Stimulated activated naive CD8-positive, alpha-beta T cell treated with anti-CD3 and anti-CD28 coated beads, Interleukin-15, amount 100 ng/mL, for 72 hours (primary cell): ENCODE results near the gene DLGAP3.
A peak's percentile ranks its signal among the peaks of the same experiment; 100 is the strongest.

Experiments
- ATAC-seq: fragments of 150-1000 bp; cut with Tn5 transposase; 2 replicates; pipeline ENCODE4 v1.10.0; 2021; ENCODE audit warnings: mild to moderate bottlenecking, moderate library complexity
- DNase-seq, 2 donors: peaks; one replicate each; pipeline ENCODE4 v3.0.0; 2021 to 2022
- H3K27ac Mint-ChIP-seq, 2 donors: one replicate each; pipeline ENCODE4 v1.8.0; 2022; ENCODE audit warnings: mild to moderate bottlenecking in 2 of 2, mixed read lengths in 2 of 2, moderate library complexity in 2 of 2
- H3K27me3 Mint-ChIP-seq: one replicate; pipeline ENCODE4 v1.8.0; 2022; ENCODE audit warnings: mixed read lengths
- H3K4me1 Mint-ChIP-seq: one replicate; pipeline ENCODE4 v1.8.0; 2022; ENCODE audit warnings: mild to moderate bottlenecking, mixed read lengths
- H3K4me3 Mint-ChIP-seq, 2 donors: one replicate each; pipeline ENCODE4 v1.8.0; 2022; ENCODE audit warnings: mild to moderate bottlenecking in 2 of 2, mixed read lengths in 2 of 2, moderate library complexity in 1 of 2
- H3K9me3 Mint-ChIP-seq, 2 donors: one replicate each; pipeline ENCODE4 v1.8.0; 2022; ENCODE audit warnings: mixed read lengths in 2 of 2

DLGAP3 gene

GRCh38 chr1:34850382-34850781 is 79.1 kb downstream of the DLGAP3 start:
- DNase-seq (no peak), ATAC-seq (no peak)
- Mint-ChIP-seq H3K27me3 (no peaks in the 10 kb centered on the region), H3K4me1 (peaks cover 34% of the 10 kb centered on the region), H3K27ac (no peak overlapping the region), H3K4me3 (no peak overlapping the region), H3K9me3 (no peaks in the 10 kb centered on the region)

- H3K27me3 Mint-ChIP-seq = no peaks in the 10 kb centered on the region
Observed at GRCh38 chr1:34847094-34847493, 82.4 kb downstream of the DLGAP3 start.

GRCh38 chr1:34846265-34846664 is 83.2 kb downstream of the DLGAP3 start:
- no peak overlapping the region for H3K4me3 Mint-ChIP-seq
- peaks cover 28% of the 10 kb centered on the region for H3K4me1 Mint-ChIP-seq
- DNase-seq = no peak
- no peaks in the 10 kb centered on the region for H3K9me3 Mint-ChIP-seq
- H3K27ac Mint-ChIP-seq = peak overlapping the region in 1 of 2 donors; percentile 59
- ATAC-seq = no peak
- H3K27me3 Mint-ChIP-seq = no peaks in the 10 kb centered on the region

More at GRCh38 chr1:34847094-34847493, 82.4 kb downstream of the DLGAP3 start:
- Mint-ChIP-seq H3K9me3 (no peaks in the 10 kb centered on the region), H3K4me3 (no peak overlapping the region), H3K27ac (peak overlapping the region in 1 of 2 donors; percentile 16), H3K4me1 (peaks cover 32% of the 10 kb centered on the region)
- DNase-seq = no peak
- ATAC-seq = no peak

- H3K27ac Mint-ChIP-seq = peak overlapping the region in 1 of 2 donors; percentile 70
- no peak for ATAC-seq
Observed at GRCh38 chr1:34845131-34845901, 84.1 kb downstream of the DLGAP3 start.

GRCh38 chr1:34844252-34844634 is 85.2 kb downstream of the DLGAP3 start:
- no peaks in the 10 kb centered on the region for H3K27me3 Mint-ChIP-seq
- peaks cover 18% of the 10 kb centered on the region for H3K4me1 Mint-ChIP-seq
- DNase-seq (no peak), ATAC-seq (no peak)
- peak overlapping the region in 1 of 2 donors; percentile 77 for H3K27ac Mint-ChIP-seq
- H3K4me3 Mint-ChIP-seq = no peak overlapping the region
- H3K9me3 Mint-ChIP-seq = no peaks in the 10 kb centered on the region

More at GRCh38 chr1:34845131-34845901, 84.1 kb downstream of the DLGAP3 start:
- no peak overlapping the region for H3K4me3 Mint-ChIP-seq
- DNase-seq = no peak
- no peaks in the 10 kb centered on the region for H3K27me3 Mint-ChIP-seq
- H3K4me1 Mint-ChIP-seq = peaks cover 21% of the 10 kb centered on the region
- no peaks in the 10 kb centered on the region for H3K9me3 Mint-ChIP-seq

- DNase-seq (no peak), ATAC-seq (no peak)
- Mint-ChIP-seq H3K27ac (peak overlapping the region; percentile 65 to 77), H3K4me1 (peaks cover 14% of the 10 kb centered on the region), H3K4me3 (no peak overlapping the region), H3K9me3 (no peaks in the 10 kb centered on the region), H3K27me3 (no peaks in the 10 kb centered on the region)
Observed at GRCh38 chr1:34843392-34844251, 85.8 kb downstream of the DLGAP3 start.

- ATAC-seq (no peak), DNase-seq (no peak)
- H3K27me3 Mint-ChIP-seq = no peaks in the 10 kb centered on the region
- no peaks in the 10 kb centered on the region for H3K9me3 Mint-ChIP-seq
- peaks cover 9% of the 10 kb centered on the region for H3K4me1 Mint-ChIP-seq
- no peak overlapping the region for H3K4me3 Mint-ChIP-seq
- H3K27ac Mint-ChIP-seq = peak overlapping the region; percentile 25 to 65
Observed at GRCh38 chr1:34842952-34843371, 86.5 kb downstream of the DLGAP3 start.

- Mint-ChIP-seq H3K27ac (no peak overlapping the region), H3K27me3 (no peaks in the 10 kb centered on the region), H3K4me3 (no peak overlapping the region), H3K9me3 (no peaks in the 10 kb centered on the region), H3K4me1 (peaks cover 9% of the 10 kb centered on the region)
- ATAC-seq = no peak
- no peak for DNase-seq
Observed at GRCh38 chr1:34842073-34842472, 87.4 kb downstream of the DLGAP3 start.

GRCh38 chr1:34840426-34840825 is 89.0 kb downstream of the DLGAP3 start:
- peak overlapping the region in 1 of 2 donors; percentile 46 for H3K27ac Mint-ChIP-seq
- no peak for DNase-seq
- no peaks in the 10 kb centered on the region for H3K27me3 Mint-ChIP-seq
- no peaks in the 10 kb centered on the region for H3K9me3 Mint-ChIP-seq
- ATAC-seq = no peak
- no peak overlapping the region for H3K4me3 Mint-ChIP-seq
- peaks cover 9% of the 10 kb centered on the region for H3K4me1 Mint-ChIP-seq

GRCh38 chr1:34839526-34840305 is 89.7 kb downstream of the DLGAP3 start:
- Mint-ChIP-seq H3K9me3 (no peaks in the 10 kb centered on the region), H3K4me3 (no peak overlapping the region), H3K27ac (no peak overlapping the region), H3K4me1 (peaks cover 9% of the 10 kb centered on the region), H3K27me3 (no peaks in the 10 kb centered on the region)
- DNase-seq (no peak), ATAC-seq (no peak)

- no peak overlapping the region for H3K27ac Mint-ChIP-seq
- ATAC-seq (no peak), DNase-seq (no peak)
- H3K27me3 Mint-ChIP-seq = no peaks in the 10 kb centered on the region
- no peaks in the 10 kb centered on the region for H3K4me1 Mint-ChIP-seq
- no peak overlapping the region for H3K4me3 Mint-ChIP-seq
- H3K9me3 Mint-ChIP-seq = no peaks in the 10 kb centered on the region
Observed at GRCh38 chr1:34833711-34834110, 95.7 kb downstream of the DLGAP3 start.

- H3K9me3 Mint-ChIP-seq = no peaks in the 10 kb centered on the region
- no peaks in the 10 kb centered on the region for H3K4me1 Mint-ChIP-seq
- DNase-seq = no peak
- ATAC-seq = no peak
- no peak overlapping the region for H3K4me3 Mint-ChIP-seq
- H3K27ac Mint-ChIP-seq = no peak overlapping the region
- H3K27me3 Mint-ChIP-seq = no peaks in the 10 kb centered on the region
Observed at GRCh38 chr1:34831721-34832246, 97.7 kb downstream of the DLGAP3 start.

- Mint-ChIP-seq H3K27me3 (no peaks in the 10 kb centered on the region), H3K4me3 (no peak overlapping the region), H3K27ac (no peak overlapping the region), H3K9me3 (no peaks in the 10 kb centered on the region), H3K4me1 (no peaks in the 10 kb centered on the region)
- DNase-seq (no peak), ATAC-seq (no peak)
Observed at GRCh38 chr1:34829250-34829649, 100.2 kb downstream of the DLGAP3 start.

- no peak for ATAC-seq
- no peaks in the 10 kb centered on the region for H3K4me1 Mint-ChIP-seq
- no peaks in the 10 kb centered on the region for H3K9me3 Mint-ChIP-seq
- no peak for DNase-seq
- no peak overlapping the region for H3K4me3 Mint-ChIP-seq
- H3K27me3 Mint-ChIP-seq = no peaks in the 10 kb centered on the region
- H3K27ac Mint-ChIP-seq = peak overlapping the region in 1 of 2 donors; percentile 5
Observed at GRCh38 chr1:34828611-34829010, 100.8 kb downstream of the DLGAP3 start.

- H3K4me1 Mint-ChIP-seq = no peaks in the 10 kb centered on the region
- no peak overlapping the region for H3K4me3 Mint-ChIP-seq
- no peaks in the 10 kb centered on the region for H3K27me3 Mint-ChIP-seq
- no peaks in the 10 kb centered on the region for H3K9me3 Mint-ChIP-seq
- DNase-seq (no peak), ATAC-seq (no peak)
- no peak overlapping the region for H3K27ac Mint-ChIP-seq
Observed at GRCh38 chr1:34827341-34827941, 102.0 kb downstream of the DLGAP3 start.
